DMS 273 treated with DMSO at 0.1 percent for 48 hours (cell line): ENCODE results near the gene SNX25.
"Not testable (repeated sequence)": the region's sequence is repeated elsewhere in the genome, so short reads cannot be mapped to it uniquely, and the experiment has no call there.

ENCODE experiments used
- DNase-seq: peaks from one replicate; lab custom pipeline; 2025; lab: John Stamatoyannopoulos, UW

The SNX25 gene

DNA sequence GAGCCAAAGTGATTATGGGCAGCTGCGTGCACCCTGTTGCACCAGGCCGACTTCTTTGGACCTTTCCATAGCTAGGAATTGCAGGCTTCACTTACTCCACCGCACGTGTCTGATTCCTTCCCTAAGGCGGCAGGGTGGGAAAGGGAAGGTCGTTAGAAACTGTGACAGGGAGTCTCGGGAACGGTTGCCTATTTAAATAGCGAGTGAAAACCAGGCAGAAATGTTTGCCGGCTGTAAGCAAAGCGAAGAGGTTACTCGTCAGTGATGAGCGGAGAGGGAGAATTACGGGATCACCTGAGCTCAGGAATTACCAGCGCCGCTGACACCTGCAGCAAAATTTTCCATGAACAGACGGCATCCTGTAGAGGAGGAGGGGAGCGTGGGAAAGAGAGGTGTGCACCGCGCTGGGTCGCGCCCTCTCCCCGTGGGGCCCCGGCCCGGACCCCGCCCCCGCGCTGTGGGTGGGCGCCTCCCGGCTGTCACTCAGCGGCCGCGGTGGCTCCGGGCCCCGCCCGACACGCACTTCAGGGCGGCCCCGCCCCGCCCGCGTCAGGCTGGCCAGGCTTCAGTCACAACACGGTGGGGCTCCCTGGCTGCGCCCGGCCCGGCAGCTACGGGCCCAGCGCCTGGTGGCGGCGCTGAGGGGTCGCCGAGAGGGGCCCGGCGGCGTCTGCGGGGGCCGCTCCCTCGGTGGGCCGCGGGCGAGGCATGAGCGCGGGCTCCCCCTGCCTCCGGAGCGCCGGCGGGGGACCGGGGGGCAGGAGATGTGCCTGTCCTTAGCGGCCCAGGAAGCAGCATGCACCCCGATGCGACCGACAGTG lies at the start of gene SNX25:
Gene SNX25, plus strand, starts transcription at position 568 of the 821 bp plus-strand sequence. Its CDS starts 229 bp downstream, at position 797.
- peak; percentile 47 for DNase-seq

DNA sequence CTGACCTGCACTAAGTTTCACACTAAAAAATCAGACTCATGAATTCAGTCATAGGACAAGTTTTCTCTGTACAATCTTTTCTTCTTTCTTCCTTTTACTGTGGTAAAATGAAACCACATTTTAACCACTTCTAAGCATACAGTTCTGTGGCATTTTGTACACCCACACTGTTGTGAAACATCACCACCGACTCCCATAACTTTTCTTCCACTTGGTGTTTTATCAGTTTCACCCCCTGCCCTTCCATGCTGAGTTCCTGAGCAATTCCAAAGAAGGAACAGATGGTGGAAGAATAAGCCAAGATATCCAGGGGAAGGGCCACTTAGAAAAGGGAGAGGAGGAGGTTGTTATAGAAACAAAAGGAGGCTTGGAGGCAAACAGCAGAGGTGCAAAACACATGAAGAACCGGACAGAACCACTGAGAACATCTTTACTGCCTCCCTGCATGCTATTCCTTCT lies 43.8 kb upstream of the SNX25 start:
- DNase-seq, result peak; percentile 6

DNA sequence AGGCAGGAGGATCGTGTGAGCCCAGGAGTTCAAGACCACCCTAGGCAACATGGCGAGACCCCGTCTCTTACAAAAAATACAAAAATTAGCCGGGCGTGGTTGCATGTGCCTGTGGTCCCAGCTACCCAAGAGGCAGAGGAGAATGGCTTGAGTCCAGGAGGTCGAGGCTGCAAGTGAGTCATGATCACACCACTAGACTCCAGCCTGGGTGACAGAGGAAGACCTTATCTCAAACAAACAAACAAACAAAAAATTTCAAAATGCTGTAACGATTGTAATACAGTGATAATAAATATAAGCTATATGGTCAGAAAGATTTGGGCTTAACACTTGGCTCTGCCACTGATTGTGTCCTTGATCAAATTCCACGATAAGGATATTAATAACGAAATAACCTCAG lies 42.2 kb upstream of the SNX25 start:
- no peak for DNase-seq

DNA sequence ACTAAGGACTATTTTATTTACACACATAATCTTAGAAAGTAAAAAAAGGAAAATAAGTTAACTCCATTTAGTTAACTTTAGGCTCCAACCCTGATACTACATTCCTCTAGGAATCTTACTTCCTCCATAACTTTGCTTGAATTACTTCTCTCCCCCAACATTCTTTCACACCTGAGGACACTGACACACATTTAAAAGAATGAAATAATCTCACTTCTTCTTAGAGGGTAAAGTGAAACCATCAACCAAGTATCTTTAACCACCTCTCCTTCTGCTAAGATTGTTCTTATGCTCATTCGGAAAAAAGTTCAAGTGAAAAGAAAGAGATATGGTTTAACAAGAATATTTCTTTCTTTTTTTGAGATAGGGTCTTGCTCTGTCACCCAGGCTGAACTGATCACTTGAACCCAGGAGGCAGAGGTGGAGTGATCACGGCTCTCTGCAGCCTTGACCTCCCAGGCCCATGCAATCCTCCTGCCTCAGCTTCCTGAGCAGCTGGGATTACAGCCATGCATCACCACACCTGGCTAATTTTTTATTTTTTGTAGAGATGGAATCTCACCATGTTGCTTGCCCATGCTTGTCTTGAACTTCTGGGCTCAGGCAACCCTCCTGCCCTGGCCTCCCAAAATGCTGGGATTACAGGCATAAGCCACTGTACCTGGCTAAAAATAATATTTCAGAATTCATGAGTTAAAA lies 37.9 kb upstream of the SNX25 start:
- DNase-seq, result no peak

DNA sequence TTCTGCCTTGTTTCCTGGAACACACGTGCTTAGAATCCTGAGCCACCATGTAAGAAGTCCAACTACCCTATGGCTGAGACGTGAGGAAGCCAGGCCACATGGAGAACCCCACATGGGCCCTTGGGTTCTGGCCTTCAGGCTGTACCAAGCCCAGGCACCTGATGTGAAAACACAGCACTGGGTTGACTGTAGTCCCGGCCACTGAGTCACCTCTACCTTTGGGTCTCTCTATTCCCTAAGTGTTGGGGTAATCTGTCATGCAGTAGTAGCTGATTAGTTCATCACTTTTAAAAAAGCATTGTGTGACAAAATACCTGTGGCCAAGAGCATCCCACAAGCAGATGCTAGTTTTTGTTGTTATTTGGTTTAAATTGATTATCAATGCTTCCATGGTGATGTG lies 29.9 kb upstream of the SNX25 start:
- no peak for DNase-seq

DNA sequence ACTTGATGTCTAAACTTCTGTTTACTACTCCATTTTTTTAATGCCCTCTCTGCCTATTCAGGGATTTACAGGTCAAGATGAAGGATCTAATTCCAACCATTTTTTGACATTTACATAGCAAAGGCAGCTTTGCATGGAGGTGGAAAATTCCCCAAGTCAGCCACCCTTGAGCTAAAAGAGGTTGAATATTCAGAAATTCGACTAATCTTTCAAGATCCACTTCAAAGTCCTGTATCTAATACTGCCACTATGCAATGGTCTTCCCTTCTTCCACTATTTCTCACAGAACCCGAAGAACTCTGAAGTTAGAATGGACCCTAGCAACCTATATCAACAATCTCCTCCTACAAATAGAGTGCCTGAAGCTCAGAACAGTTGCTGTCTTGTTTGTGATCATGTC lies 27.2 kb upstream of the SNX25 start:
- DNase-seq, result no peak

DNA sequence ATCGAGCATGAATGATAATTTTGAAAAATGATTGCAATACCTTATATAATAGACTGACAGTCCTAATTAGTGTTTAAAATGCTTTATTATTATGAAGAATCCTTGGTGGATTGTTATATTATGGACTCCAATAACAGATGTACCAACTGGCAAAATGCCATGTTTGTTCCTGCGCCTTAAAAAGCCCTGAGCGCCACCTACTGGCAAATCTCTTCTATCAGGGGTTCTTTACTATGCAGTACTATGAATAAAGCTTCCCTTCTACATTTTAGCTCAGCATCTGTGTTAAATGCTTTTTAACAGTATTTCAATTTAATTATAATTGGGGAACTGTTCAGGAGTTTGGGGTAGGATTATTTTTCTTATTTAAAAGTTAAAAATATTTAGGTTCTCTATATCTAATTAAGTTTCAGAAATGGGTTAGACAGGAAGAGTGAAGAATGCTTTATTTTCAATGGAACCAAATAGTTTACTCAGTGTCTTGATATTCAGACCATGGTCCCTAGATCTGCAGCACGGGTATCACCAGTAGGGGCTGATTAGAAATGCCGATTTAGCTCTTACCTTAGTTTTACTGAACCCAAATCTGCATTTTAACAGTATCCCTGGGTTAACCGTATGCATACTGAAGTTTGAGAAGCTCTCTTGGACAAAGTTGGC lies 25.6 kb upstream of the SNX25 start:
- DNase-seq, result peak; percentile 17

DNA sequence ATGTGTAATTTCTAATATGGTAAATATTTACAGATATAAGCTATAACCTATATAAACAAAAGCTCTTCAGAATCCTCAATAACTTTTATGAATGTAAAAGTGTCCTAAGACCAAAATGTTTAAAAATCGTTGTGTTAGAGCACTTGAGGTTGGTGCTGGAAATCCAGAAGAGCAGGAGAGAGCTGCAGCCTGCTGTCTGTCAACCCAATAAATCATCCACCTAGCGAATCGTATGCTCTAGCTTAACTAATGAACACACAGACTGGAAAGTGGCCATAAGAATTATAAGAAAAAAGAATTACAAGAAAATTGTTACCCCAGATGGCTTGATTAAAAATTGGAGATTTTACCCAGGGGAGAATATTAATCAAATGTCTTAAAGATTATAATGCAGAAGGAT lies 22.6 kb upstream of the SNX25 start:
- DNase-seq, result no peak

DNA sequence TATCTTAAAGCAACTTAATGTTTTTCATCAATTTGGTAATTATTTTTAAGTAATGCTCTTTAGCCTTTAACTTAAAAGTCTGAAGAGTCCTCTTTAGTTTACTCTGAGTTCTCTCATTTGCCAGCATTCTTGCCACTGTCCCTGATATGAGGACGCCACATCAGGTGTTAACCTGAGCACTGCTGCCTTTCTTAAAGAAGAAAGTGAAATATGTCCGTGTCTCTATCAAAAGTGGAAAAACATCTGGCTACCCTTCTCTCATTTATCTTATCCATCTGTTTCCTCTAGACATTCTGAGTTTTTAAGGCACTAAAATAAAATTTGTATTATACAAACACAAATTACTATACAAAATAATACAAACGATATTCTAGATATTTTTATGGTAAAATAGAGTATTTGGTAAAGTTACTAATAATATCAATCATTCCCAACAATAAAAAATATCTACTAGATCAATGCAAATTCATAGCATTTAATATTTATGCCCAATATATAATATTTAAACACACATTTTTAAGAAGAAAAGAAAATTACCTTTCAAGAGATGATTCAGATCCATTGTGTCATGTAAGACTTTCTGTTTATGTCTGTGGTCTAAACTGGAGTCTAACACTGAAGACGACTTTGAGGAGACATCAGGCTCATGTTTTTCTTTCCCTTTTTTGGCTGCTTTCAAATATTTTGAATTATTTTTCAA lies 19.6 kb upstream of the SNX25 start:
- DNase-seq, result no peak

DNA sequence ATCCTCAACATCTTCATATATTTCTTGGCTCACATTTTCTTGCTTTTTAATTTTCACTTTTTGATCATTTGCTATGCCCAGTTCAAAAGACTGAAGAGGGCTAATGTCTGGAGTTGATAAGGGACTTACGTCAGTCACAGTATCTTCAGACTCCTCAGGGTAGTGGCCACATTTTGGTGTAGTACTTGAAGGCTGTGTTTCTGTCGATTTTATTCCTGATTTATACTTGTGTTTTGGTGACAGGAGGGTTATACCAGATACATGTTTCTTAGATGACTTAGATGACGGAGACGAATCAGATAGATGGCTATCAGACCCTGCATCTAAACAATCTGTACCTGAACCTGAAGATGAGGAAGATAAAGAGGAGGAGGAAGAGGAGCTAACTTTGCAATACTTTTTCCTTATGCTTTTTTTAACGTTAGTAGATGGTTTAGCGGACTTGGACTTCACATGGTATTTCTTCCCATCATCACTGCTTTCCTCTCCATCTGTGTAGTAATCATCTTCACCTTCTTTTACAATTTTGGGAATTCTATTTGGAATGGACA lies 19.0 kb upstream of the SNX25 start:
- no peak for DNase-seq

DNA sequence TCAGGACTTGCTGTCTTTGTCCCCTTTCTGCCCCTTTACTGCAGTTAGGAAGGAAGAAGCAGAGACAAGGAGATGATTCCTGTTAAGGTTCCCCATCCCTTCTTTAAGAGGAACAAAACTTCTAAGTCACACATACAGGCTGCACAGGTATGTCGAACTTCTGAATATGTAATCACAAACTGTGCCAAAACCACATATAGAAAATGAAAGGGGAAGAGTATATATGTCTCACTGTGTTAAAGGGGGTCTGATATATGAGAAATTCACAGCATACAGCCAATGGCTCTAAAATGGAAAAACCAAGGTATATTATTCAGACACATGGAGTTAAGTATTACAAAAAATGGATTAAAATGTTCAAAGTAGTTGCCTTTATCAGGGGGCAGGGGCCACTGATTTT lies 17.3 kb upstream of the SNX25 start:
- DNase-seq, result no peak

DNA sequence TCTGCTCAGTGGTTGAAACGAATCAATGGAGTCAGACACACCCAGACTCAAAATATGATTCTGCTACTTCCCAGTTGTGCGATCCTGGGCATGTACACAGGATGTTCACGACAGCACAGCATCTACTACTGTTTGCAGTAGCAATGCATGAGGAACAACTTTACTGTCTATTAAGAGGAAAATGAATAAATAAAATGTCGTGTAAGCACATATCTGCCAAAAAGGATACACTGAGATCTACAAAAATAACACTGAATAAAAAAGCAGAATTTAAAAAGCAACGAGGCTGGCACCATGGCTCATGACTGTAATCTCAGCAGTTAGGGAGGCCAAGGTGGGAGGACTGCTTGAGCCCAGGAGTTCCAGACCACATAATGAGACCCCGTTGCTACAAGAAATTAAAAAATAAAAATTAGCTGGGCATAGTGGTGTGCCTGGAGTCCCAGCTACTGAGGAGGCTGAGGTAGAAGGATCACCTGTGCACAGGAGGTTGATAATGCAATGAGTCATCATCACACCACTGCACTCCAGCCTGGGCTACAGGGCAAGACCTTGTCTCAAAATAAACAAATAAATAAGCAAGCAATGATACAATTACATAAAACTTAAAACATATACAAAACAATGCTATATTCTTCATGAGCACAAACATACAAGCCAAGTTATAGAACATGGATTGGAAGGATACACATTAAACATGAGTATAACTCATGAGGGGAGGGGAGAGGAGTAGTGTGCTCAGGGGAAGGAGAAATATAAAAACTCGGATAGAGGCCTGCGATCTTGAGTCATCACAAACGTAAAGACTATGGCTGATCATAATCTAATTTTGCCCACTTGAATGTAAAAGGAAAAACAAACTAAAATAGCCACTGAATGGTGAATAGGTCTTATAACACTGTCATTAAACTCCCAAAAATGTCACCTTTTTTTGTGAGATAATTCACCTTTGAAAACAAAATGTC lies 14.2 kb upstream of the SNX25 start:
- no peak for DNase-seq

DNA sequence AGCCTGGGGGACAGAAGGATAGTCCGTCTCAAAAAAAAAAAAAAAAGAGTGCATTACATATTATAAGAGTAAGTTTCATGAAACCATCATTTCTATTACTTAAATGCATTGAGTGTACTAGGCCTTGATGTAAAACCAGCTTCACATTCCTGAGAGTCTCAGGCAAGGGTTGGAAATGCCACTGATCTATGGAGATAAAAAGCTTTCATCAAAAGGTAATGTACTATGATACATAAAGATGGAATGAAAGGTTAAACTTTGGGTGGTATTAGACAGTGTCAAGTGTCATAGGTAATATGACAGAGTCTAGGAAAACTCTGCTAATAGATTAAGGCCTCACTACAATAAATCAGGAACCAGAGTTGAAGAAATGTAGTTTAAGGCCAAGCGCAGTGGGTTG lies 13.0 kb upstream of the SNX25 start:
- DNase-seq, result no peak

DNA sequence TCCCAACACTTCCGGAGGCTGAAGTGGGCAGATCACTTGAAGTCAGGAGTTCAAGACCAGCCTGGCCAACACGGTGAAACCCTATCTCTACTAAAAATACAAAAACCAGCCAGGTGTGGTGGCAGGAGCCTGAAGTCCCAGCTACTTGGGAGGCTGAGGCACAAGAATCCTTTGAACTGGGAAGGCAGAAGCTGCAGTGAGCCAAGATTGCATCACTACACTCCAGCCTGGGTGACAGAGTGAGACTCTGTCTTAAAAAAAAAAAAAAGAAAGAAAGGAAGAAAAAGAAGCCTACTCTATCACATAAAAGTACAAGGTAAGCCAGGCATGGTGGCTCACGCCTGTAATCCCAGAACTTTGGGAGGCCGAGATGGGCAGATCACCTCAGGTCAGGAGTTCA lies 11.2 kb upstream of the SNX25 start:
- not testable (repeated sequence) for DNase-seq

DNA sequence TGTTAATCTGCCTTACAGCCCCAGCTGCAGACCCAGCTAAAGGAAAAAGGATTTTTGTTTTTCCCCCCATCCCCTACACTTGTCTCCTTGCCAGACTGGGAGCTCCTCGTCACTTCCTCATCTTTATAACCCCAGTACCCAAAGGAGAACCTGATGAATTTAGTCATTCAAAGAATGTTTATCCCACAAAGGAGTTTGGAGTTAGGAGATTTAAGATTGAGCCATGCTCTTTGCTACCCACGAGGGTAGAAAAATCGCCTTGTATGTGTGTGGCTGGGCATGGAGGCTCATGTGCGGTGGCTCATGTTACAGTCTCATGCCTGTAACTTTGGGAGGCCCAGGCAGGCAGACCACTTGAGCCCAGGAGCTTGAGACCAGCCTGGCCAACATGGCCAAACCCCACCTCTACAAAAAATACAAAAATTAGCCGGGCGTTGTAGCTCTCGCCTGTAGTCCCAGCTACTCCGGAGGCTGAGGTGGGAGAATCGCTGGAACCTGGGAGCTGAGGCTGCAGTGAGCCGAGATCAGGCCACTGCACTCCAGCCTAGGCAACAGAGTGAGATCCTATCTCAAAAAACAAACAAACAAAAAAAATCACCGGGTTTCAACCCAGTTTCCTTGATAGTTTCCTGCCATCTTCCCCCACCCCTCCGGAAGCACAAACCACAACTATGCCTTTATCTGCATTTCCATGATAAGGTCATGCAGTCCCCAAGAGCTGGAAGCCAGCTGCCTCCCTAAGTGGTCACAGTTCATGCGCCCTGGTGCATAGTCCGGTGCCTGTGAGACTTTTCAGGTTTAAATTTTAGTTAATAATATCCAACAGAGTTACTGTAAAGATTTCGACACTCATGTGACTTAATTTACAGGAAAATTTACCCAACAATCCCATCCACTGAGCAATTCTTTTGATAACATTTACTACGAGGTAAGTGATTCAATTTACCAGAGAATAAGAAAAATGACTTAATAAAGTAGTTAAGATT lies 7.1 kb upstream of the SNX25 start:
- no peak for DNase-seq

DNA sequence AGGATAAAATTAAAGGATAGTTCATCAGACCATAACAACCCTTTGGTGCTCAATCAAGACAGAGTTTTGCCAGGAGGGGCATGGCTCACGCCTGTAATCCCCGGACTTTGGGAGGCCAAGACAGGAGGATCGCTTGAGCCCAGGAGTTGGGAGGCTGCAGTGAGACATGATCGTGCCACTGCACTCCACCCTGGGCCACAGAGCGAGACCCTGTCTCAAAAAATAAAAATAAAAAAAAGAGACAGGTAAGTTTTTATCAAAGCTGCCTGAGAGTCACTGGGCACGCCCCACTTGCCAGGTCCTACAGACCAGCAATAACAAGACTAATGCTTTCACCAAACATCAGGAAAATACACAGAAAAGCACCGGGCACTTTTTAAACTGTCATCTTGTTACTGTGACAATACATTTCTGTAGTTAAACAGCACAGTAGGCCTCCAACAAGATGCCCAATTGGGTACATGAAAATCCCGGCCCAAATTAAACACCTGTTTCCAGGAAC lies 6.4 kb upstream of the SNX25 start:
- no peak for DNase-seq

DNA sequence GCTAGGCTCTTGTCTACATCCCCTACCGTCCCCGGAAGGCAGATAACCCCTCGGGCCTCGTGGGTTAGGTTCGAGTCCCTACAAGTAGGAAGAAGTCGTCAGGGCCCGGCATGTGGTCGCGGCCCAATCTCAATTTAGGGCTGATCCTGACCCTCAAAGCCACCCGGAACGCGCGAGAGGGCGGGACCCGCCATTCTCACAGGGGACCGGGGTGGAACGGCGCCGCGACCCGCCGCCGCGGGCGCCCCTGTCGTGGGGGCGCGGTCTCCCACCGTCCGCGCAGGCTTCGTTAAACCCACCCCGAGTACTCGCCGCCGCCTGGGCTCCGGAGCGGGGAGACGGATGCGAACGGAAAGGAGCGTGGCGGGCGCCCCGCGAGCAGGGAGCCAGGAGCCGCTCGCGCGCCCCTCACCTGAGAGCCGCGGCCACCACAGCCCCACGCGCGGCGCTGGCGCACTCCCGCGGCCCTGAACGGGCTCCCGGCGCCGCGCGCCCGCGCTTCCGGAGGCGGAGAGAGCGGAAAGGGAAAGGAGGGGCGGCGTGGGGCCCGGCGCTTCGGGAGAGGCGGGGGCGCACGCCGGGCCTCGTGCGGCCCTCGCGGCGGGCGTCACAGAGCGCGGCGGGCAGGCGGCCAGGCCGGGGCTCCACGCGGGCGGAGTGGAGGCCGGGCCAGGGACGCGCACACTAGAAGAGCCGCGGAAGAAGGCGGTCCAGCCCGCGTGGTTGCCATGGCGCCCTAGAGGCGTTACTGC lies 5.7 kb upstream of the SNX25 start, which contains the start of gene CFAP97:
Gene CFAP97, minus strand, starts transcription at position 515 of the 752 bp plus-strand sequence. CDS start 12,804 bp downstream, outside the sequence.
- peak; percentile 41 for DNase-seq

DNA sequence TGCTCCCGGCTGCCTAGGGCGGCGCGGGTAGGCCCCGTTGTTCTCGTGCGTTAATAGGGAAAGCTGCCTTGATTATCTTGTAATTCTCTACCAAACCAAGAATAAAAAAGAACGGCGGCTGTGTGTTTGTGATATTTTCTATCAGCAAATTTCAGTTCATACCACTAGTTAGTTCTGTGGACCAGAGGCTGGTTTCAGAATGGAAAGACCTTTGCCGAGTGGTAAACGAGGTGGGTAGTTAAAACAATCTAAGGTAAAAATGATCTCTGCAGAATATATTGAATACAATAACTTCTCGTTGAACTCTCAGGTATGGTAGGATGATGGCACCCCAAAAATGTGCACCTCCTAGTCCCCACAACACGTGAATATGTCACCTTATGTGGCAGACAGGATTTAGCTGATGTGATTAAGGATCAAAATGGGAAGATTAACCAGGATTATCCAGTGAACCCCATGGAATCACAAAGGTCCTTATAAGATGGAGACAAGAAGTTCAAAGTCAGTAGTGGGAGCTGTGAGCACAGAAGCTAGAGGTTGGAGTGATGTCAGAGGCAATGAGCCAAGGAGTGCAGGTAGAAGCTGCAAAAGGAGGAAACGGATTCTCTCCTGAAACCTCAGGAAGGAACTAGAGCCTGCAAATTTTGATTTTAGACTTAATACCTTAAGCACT lies 5.0 kb upstream of the SNX25 start:
- no peak for DNase-seq
